Mucosa of descending colon (tissue), 3 donors: ENCODE data around the gene MYLK. TPM values are rescaled to one million over a fixed set of nuclear protein-coding genes. Genes with fewer than 3 reads are reported as not detected.

ENCODE experiments used
- ATAC-seq: fragments of 200-7000 bp; cut with Tn5 transposase; one replicate; pipeline ENCODE4 v1.9.1; 2020; ENCODE audit warnings: mild to moderate bottlenecking, moderate library complexity
- DNase-seq, 3 donors: peaks; one replicate each; pipeline ENCODE4 v3.0.0-alpha.2; 2020
- H3K36me3 ChIP-seq: fragments of 200-600 bp; one replicate; pipeline ENCODE4 v1.8.0; 2021; ENCODE audit warnings: low read depth, mild to moderate bottlenecking
- H3K4me1 ChIP-seq: fragments of 200-600 bp; one replicate; pipeline ENCODE4 v1.8.0; 2021; ENCODE audit warnings: low read depth, mild to moderate bottlenecking
- H3K4me3 ChIP-seq: fragments of 200-600 bp; one replicate; pipeline ENCODE4 v1.8.0; 2021; ENCODE audit warnings: mild to moderate bottlenecking
- H3K9me3 ChIP-seq: fragments of 200-600 bp; one replicate; pipeline ENCODE4 v1.8.0; 2021; ENCODE audit warnings: mild to moderate bottlenecking
- intact Hi-C, 2 donors: fragments of 100-400 bp; cut with DNase I in 1 of 2; cut with micrococcal nuclease in 1 of 2; formaldehyde crosslinking; loops; one replicate each; pipeline versions ENCODE4 v1.11.0 to v1.11.1; 2022; cut with DNase I, micrococcal nuclease
- total RNA-seq, 3 donors: library from RNA; stranded (reverse); fragmentation: NEBNext Ultra II Directional in 2 of 3; extraction: Animal tissue kit (Norgen Biotek cat#: 25700) in 2 of 3; gene quantifications; one replicate each; pipeline versions ENCODE4 v1.2.1 to v1.2.4, GENCODE V29; 2021 to 2023
- TF ChIP-seq, protein P1 (sequence below): fragments of 200-600 bp; IDR thresholded peaks from one replicate; pipeline ENCODE4 v1.8.0; 2022; ENCODE audit warnings: antibody characterized with exemption, mild to moderate bottlenecking
- donor health status: DM: no; HTN: no; CAD: no; lungs with moderate emphysema.
- donor health status: DM: no; HTN: no; CAD: no.
- donor health status: DM: no; HTN: yes; CAD: no.

Gene MYLK
- total RNA-seq, 3 donors from 2014 or later, result 157 to 1,614 (median 175) TPM

DNA sequence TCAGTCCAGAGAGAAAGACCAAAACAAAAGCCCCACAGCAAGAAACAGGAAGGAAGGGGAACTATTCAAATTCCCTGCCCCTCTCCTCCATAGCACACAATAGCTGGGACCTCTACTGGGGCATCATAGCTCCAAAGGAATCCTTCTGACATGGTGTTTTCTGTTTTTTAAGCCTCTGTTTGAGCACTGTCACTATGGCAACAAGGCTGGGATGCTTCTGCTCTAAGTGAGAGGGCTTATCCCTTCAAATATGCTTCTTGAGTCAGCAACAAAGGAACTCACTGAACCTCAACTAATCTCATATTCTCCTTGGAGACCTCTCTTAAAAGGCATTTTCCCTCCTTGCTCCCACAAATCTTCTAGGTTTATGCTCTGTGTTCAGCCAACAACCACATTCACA, 40.5 kb downstream of the MYLK start:
- TF ChIP-seq, protein P1, sequence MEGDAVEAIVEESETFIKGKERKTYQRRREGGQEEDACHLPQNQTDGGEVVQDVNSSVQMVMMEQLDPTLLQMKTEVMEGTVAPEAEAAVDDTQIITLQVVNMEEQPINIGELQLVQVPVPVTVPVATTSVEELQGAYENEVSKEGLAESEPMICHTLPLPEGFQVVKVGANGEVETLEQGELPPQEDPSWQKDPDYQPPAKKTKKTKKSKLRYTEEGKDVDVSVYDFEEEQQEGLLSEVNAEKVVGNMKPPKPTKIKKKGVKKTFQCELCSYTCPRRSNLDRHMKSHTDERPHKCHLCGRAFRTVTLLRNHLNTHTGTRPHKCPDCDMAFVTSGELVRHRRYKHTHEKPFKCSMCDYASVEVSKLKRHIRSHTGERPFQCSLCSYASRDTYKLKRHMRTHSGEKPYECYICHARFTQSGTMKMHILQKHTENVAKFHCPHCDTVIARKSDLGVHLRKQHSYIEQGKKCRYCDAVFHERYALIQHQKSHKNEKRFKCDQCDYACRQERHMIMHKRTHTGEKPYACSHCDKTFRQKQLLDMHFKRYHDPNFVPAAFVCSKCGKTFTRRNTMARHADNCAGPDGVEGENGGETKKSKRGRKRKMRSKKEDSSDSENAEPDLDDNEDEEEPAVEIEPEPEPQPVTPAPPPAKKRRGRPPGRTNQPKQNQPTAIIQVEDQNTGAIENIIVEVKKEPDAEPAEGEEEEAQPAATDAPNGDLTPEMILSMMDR, result no peak
- intact Hi-C loops, result no loop called here
- no peaks in the 10 kb centered on the region for H3K4me1 ChIP-seq
- H3K4me3 ChIP-seq, result no peak overlapping the region
- H3K36me3 ChIP-seq, result no peaks in the 10 kb centered on the region
- DNase-seq (no peak), ATAC-seq (no peak)
- H3K9me3 ChIP-seq, result peaks cover 26% of the 10 kb centered on the region

DNA sequence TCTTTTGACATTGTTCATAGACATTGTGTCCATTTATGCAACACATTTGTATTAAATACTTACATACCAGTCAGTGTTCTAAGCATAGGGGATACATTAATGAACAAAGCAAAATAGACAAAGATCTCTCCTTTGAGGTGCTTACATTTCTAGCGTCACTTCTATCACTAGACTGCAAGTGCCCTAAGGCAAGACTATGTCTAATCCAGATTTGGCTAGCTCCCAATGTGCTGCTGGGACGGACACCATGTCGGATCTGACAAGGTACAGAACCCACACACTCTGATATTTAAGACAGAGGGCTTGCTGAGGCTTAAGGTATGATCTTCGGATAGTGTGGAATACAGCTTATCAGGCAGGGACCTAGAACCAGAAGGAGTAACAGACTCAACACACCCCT, 41.4 kb downstream of the MYLK start:
- Histone ChIP-seq H3K4me1 (no peaks in the 10 kb centered on the region), H3K36me3 (no peaks in the 10 kb centered on the region), H3K9me3 (peaks cover 19% of the 10 kb centered on the region), H3K4me3 (no peak overlapping the region)
- intact Hi-C loops, result no loop called here
- TF ChIP-seq, protein P1, result no peak
- no peak for DNase-seq
- no peak for ATAC-seq

DNA sequence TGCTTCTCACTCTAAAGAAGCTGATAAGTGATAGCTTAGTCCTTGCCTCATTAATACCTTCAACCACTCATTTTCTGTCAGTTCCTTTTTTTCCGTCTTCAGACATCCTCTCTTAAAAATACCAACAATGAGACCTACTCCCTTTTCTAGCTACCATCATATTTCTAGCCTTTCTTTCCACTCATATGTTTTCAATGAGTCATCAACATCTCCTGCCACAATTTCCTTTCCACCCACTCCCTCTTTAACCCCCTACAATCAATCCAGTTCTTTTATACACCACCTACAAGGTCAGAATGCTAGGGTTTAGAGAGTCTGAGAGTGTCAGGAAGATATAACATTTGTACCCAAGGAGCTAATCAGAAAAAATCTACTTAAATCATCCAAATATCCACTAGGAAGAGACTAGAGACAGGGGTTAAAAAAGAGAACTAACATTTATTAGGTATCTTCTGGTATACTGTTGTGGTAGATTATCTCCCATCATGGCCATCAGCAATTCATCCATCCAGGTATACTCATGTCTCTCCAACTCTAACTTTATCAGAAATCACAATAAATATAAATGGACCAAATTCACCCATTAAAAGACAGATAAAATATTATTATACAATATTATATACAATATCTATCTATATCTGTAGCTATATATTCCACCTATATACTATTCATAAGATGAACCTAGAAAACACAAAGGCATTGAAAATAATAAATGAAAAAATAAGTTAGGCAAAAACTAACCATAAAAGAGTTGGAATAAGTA, 42.5 kb downstream of the MYLK start:
- Histone ChIP-seq H3K4me3 (no peak overlapping the region), H3K9me3 (peaks cover 8% of the 10 kb centered on the region), H3K4me1 (no peaks in the 10 kb centered on the region), H3K36me3 (no peaks in the 10 kb centered on the region)
- ATAC-seq (no peak), DNase-seq (no peak)
- intact Hi-C loops, result no loop called here
- TF ChIP-seq, protein P1, result no peak

DNA sequence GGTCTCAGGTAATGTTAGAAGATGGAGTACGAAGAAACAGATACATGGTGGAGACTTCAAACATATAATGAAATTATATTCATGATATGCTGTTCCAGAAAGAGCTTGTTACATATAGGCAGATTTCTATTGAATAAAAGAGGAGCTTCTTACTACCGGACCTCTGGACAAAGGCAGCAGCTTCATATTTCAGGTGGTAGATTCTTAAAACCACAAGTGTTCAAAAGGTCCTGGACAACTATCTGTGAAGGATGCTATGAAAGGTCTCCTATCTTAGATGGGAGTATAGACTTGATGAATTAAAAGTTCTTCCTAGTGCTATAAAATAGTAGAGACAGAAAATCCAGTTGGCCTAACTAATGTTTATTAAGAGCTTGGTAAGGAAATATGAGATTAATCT, 43.2 kb downstream of the MYLK start:
- TF ChIP-seq, protein P1, result no peak
- H3K36me3 ChIP-seq, result no peaks in the 10 kb centered on the region
- H3K4me3 ChIP-seq, result no peak overlapping the region
- H3K4me1 ChIP-seq, result no peaks in the 10 kb centered on the region
- DNase-seq (no peak), ATAC-seq (no peak)
- peaks cover 8% of the 10 kb centered on the region for H3K9me3 ChIP-seq
- intact Hi-C loops, result no loop called here

DNA sequence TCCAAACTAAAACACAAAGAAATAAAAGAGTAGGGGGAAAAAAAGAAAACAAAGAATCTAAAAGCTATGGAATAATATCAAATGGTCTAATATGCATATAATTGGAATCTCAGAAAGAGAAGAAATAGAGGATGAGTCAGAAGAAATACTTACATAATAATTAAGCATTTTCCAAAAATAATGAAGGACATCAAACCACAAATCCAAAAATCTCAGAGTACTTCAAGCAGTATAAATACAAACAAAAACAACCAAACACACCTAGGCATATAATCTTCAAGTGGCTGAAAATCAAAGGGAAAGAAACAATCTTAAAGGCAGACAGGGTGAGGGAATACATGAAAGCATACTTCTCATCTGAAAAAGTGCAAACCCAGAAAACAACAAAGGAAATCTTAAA, 46.3 kb downstream of the MYLK start:
- no peak overlapping the region for H3K4me3 ChIP-seq
- TF ChIP-seq, protein P1, result no peak
- intact Hi-C loops, result no loop called here
- H3K36me3 ChIP-seq, result no peaks in the 10 kb centered on the region
- DNase-seq (no peak), ATAC-seq (no peak)
- H3K9me3 ChIP-seq, result peaks cover 8% of the 10 kb centered on the region
- H3K4me1 ChIP-seq, result no peaks in the 10 kb centered on the region
